Brain microvascular endothelial cell (primary cell): Measurements from ENCODE around the gene TMTC4.

Experiments used
- DNase-seq: peaks from one replicate; pipeline ENCODE4 v3.0.0-alpha.2; 2020
- H3K27ac ChIP-seq: fragments of 250-450 bp; sonication (Bioruptor Pico); 2 replicates; pipeline ENCODE4 v1.5.1; 2020; ENCODE audit warnings: mild to moderate bottlenecking, moderate library complexity
- H3K27me3 ChIP-seq: fragments of 250-450 bp; sonication (Bioruptor Pico); replicated peaks from 2 replicates; pipeline ENCODE4 v1.5.1; 2020; ENCODE audit warnings: mild to moderate bottlenecking
- H3K36me3 ChIP-seq: fragments of 250-450 bp; sonication (Bioruptor Pico); replicated peaks from 2 replicates; pipeline ENCODE4 v1.5.1; 2020; ENCODE audit warnings: mild to moderate bottlenecking
- H3K4me3 ChIP-seq: 2 replicates; pipeline ENCODE4 v1.5.1; 2011; ENCODE audit warnings: low read depth, mild to moderate bottlenecking, control low read depth, low read length, moderate library complexity
- in situ Hi-C: cut with HindIII; loops from 2 replicates; pipeline ENCODE4 v1.10.0; 2017; ENCODE audit warnings: low sequenced_read_pairs, low pct_ligation_motif_present
- TF ChIP-seq, protein P1 (sequence below): IDR thresholded peaks from 2 replicates; pipeline ENCODE4 v1.5.1; 2011; ENCODE audit warnings: low read depth, mild to moderate bottlenecking, moderate library complexity, low read length, control low read depth, inconsistent platforms; ENCODE audit errors: missing control alignments

The TMTC4 gene

DNA sequence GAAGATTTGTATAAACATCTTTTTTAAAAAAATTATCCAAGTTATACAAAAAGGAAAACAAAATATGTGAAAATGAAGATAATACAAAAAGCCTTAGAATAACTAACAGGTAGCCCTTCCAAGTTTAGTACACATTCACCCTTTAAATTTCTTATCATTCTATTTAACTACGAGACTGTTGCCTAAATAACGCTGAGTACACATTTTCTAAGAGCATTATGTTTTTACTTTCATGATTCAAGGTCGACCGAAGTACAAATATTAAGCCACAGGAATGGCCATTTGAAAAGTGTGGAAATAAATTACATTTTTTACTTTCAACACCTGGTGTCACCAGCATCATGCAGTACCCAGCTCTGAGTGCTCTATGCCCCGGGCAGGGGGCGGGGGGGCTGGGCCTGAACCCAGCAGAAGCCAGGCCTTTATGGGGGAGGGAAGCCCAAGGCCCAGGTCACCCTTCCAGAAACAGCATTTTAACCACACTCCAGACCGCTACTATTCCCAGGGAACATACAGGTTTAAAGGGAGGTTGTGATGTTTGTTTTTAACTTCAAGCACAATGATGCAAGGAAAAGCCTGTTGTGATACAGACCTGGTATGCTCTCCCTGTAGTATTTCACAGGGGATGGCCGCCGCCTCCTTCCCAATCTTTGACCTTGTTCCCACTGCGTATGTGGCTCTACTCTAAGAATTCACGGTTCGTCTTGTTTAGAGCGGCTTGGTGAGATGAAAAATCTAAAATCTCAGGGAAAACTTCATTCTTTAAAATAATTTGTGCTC, 110.0 kb downstream of the TMTC4 start:
- in situ Hi-C loops = no loop called here
- no peak for DNase-seq
- no peaks in the 10 kb centered on the region for H3K27me3 ChIP-seq
- no peak overlapping the region for H3K4me3 ChIP-seq
- TF ChIP-seq, protein P1, sequence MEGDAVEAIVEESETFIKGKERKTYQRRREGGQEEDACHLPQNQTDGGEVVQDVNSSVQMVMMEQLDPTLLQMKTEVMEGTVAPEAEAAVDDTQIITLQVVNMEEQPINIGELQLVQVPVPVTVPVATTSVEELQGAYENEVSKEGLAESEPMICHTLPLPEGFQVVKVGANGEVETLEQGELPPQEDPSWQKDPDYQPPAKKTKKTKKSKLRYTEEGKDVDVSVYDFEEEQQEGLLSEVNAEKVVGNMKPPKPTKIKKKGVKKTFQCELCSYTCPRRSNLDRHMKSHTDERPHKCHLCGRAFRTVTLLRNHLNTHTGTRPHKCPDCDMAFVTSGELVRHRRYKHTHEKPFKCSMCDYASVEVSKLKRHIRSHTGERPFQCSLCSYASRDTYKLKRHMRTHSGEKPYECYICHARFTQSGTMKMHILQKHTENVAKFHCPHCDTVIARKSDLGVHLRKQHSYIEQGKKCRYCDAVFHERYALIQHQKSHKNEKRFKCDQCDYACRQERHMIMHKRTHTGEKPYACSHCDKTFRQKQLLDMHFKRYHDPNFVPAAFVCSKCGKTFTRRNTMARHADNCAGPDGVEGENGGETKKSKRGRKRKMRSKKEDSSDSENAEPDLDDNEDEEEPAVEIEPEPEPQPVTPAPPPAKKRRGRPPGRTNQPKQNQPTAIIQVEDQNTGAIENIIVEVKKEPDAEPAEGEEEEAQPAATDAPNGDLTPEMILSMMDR = no peak
- no peaks in the 10 kb centered on the region for H3K36me3 ChIP-seq
- H3K27ac ChIP-seq = no peak overlapping the region

- TF ChIP-seq, protein P1 = no peak
- in situ Hi-C loops = no loop called here
- no peaks in the 10 kb centered on the region for H3K36me3 ChIP-seq
These were observed 110.8 kb downstream of the TMTC4 start for GRCh38 chr13:100563779-100564178.

DNA sequence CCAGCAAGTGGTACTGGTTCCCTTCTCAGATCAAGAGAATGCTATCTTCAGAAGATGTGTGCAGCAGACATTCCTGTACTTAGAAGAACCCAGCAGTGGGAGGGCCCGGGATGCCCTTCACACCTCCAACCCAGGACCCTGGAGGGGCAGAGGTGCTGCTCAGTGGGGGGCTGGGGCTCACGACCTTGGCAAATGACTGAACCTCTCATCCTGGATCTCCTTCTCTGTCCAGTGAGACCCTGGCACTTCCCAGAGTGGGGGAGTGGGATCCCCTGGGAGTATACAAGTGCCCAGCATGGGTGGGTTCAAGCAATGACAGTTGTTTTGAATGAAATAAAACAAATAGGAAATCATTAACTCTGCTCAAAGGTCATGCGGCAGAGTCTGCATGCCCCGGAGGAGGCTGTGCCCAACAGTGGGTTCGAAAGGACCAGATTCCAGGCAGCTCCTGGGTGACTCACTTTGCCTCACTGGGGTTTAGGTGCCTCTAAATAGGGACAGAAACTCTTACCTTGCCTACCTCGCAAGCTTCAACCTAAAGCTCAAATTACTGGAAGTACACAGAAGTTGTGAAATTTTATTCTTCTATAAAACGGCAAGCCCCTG, 112.9 kb downstream of the TMTC4 start:
- TF ChIP-seq, protein P1 = no peak
- H3K36me3 ChIP-seq = no peaks in the 10 kb centered on the region
- no peak for DNase-seq
- no peak overlapping the region for H3K27ac ChIP-seq
- in situ Hi-C loops = no loop called here
- no peak overlapping the region for H3K4me3 ChIP-seq
- no peaks in the 10 kb centered on the region for H3K27me3 ChIP-seq

More at GRCh38 chr13:100563779-100564178, 110.8 kb downstream of the TMTC4 start:
- no peaks in the 10 kb centered on the region for H3K27me3 ChIP-seq
- no peak for DNase-seq
- no peak overlapping the region for H3K4me3 ChIP-seq
- no peak overlapping the region for H3K27ac ChIP-seq

GRCh38 chr13:100561158-100561499, 113.5 kb downstream of the TMTC4 start:
- in situ Hi-C loops = no loop called here
- Histone ChIP-seq H3K36me3 (no peaks in the 10 kb centered on the region), H3K27me3 (no peaks in the 10 kb centered on the region), H3K4me3 (no peak overlapping the region), H3K27ac (no peak overlapping the region)
- TF ChIP-seq, protein P1 = no peak
- no peak for DNase-seq

GRCh38 chr13:100560498-100561157, 114.0 kb downstream of the TMTC4 start:
- in situ Hi-C loops = no loop called here
- Histone ChIP-seq H3K27me3 (no peaks in the 10 kb centered on the region), H3K27ac (no peak overlapping the region), H3K36me3 (no peaks in the 10 kb centered on the region), H3K4me3 (no peak overlapping the region)
- TF ChIP-seq, protein P1 = no peak
- DNase-seq = no peak
